GM18868 (cell line): ENCODE measurements around the gene FGR.

Experiments
- ATAC-seq: cut with Tn5 transposase; IDR thresholded peaks from one replicate; pipeline ENCODE4 v1.9.1; 2021; ENCODE audit warnings: mild to moderate bottlenecking, moderate library complexity; ENCODE audit not compliant: unreplicated experiment

FGR gene

DNA sequence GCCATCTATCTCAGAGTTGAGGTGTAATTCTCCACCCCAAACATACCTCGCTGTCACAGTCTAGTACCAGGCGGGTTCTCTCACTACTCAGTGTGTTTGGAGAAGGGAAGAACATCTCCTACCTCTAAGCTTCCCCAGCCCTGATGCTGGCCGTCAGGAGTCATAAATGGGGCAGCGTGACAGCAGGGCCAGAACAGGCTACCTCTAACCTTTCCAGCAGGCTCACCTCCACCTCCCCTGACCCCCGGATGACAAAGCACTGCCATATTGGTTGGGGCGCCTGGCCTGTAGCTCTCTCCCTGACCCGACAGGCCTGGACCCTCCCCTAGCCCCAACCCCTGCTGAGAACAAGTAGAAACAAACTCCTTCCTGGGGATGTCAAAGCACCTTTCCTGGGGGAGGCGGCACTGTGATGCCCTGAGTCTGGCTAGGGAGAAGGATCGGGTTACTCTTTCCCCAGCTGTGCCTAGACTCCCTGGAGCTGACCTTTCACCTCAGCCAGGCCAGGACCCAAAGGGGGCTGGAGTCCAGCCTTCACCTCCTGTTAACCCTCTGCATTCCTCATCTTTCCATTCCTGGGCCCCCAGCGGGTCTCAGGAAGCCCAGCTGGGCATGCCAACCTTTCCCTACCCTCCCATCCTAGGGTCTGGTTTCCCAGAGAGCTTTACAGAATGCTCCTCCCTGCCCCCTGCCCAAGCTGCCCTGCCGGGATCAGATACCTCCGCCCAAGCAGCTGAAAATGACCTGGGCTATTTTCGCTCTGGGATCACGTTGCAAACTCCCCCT, 65.3 kb downstream of the FGR start:
- ATAC-seq, result no peak

DNA sequence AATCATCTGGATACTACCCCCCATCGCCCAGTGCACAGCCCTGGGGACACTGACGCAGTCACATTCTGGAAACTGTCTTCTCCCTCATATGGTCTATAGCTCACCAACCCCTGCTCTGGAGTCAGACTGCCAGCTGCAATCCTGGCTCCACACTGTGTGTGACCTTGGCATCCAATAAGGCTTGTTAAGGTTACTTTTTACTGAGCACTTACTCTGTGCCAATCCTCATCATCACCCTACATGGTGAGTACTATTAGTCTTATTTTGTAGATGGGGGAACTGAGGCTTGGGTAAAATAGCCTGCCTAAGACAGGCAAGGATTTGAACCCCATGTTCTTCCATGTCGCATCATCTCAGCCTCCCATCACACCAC, 65.9 kb downstream of the FGR start:
- no peak for ATAC-seq

DNA sequence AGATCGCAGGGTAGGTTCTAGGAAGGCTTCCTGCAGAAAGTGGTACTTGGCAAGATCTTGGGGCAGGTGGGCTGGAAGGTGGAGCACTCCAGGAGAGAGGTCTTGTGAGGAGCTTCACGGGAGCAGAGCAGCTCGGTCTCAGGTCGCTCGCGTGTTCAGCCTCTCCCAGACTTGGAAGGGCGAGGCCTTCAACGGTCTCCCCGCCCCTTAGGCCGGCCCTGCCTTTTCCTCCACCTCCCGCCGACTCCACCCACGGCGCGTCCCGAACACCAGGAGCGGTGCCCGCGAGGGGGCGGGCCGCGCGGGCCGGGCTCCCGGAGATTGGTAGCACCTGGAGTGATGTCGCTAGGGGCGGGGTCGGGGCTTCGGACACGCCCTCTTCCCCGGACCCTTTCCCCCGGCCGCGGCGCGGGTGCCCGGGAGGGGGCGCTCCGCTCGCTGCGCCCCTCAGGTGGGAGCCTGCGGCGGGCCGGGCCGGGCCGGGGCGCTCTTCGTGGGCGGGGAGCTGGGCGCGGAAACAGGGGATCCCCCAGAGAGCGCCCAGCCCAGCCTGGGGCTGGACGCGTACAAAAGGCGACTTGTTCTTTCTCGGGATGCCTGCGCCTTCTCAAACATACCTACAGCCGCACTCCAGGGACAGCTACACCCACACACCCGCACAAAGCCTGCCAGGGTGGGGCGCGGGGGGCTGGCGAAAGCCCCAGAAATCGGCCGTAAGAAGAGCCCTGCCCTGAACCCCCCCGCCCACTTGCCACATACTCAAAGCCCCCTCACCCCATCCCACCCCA, 66.5 kb downstream of the FGR start:
- peak; percentile 86 for ATAC-seq

DNA sequence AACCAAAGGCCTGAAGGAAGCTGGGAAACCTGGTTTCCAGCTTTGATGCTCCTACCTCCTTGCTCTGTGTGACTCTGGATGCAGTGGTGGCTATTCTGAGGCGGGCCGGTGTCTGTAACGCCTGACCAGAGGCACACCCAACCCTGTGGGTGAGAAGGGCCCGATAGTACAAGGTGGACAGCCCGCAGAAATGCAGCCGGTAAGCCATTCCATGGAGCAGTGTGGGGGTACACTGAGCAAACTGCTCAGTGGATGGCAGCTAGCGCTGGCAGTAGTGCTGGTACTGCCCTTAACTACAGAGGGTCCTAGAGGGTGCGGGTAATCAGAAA, 67.0 kb downstream of the FGR start:
- ATAC-seq, result no peak

DNA sequence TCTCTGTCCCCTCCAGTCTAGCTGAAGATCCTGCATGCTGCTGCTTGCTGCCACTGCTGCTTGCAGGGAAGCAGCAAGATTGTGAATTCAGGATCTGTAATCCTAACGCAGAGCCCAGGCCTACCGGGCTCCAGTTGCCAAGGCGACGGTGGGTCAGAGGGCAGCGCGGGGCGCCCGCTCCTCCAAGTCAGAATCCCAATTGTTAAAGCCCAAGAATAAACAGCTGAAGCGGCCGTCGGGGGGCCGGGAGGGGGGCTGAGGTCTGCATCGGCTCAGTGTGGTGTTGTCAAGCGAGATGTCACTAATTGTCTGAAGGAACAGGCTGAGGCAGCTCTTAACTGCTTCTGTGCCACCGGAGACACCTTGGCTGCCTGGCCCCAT, 67.8 kb downstream of the FGR start:
- ATAC-seq, result no peak

DNA sequence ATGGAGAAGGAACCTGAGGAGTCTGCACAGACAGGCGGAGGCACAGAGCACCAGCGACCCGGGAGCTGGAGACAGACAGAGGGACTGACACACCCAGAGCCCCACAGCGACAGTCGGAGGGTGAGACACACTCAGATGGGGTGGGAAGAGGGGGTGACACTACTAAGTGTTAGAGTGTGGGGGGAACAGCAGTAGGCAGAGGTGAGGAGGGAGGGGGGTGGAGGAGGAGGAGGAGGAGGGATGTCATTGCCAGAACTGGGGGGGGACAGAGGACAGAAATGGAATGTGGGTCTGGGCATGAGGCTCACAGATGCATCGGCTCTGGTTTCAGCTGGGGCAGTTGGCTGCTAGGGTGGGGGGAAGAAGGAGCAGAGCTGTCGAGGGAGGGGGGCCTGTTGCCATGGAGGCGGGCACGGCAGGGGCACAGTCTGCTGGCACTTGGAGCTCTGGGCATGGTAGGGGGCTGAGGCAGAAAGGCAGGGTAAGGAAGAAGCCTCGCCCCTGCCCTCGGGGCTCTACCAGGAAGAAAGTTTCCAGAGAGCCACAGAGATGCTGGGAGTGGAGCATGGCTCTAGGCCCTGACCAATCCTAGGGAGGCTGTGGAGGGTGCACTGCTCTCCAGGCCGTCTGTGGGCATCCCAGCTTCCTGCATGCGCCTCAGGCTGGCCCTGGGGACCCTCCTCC, 68.4 kb downstream of the FGR start:
- no peak for ATAC-seq

DNA sequence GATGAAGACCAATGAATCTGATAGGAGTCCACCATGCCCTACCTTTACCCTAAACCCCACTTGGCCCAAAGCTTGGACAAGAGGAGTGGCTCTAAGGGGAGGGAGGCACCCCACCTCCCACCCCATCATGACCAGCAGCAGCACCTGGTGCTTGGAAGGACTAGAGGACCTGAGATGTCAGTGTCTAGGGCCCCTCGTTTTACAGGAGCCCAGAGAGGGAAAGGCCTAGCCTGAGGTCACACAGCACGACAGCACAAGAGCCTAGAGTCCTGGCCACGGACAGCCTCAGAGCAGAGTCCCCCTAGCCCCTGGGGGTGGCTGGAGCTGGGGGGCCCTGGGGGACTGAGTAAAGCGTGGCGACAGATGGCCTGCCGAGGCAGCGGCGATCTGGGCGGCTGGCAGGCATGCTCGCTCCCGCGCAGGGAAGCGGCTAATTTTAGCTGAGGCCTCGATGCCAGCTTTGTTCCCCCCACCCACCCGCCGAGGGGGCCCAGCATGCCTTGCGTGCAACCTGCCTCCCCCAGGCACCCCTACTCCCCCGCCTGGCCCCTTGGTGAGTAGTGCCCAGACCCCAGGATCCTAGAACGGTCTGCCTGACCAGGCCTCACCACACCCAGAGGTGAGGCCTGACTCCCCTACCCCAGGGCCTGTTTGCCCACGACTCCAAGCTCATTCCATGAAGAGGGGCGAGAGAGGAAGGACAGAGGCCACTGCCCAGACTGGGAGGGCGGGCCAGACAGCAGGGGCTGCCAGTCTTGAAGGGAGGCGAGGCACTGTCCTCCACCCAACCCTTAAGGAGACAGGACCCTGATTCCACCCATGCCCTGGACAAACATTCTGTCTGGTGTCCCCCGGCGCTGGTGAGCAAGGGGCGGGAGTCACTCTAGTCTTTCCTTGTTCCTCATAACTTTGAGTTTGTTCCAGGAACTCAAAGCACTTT, 70.0 kb downstream of the FGR start:
- no peak for ATAC-seq

DNA sequence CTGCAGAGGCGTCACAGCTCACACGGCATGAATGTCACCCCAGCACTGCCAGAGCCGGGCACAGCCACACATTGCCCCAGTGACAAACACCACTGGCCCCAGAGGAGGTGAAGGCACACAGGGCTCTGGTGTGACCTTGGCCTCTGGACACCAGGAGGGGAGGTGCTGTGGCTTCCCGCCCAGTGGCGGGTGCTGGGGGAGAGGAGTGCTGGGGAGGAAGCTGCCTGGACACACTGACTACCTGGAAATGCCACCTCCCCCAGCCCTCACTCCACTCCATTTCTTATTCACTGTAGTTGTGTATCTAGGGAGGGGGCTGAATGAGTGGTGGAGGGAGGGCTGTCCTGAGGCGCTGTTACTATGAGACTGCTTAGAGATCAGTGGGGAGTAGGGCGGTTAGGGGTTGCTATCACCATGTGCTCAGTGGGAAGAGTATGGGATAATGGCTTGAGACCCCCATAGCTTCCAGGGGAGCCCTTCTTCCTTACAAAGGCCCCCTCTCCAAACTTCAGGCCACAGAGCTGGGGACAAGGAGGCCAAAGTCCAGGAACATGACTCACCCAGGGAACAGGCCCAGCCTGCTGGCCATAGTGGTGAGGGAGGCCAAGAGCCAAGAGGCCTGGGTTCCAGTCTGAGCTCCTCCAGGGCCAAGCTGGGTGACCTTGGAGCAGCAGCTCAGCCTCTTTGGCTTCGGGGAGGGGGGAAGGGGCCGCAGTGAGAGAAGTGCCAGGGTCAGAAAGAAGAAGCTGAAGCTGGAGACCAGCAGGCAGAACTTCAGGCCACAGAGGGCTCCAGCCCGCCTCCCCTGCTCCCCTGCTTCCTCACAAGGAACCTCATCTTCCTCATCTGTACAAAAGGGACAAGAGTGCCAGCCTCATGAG, 71.2 kb downstream of the FGR start:
- ATAC-seq, result no peak

DNA sequence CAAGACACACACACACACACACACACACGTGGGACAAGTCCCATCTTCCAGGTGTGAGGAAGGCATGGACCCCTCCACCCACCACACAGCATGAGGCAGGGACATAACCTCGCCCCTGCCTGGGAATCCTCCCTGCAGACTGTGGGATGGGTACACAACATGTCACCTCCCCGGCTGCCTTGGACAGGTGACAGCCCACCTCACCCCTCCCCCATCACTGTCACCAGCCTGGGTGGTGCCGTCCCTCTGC, 71.7 kb downstream of the FGR start:
- no peak for ATAC-seq

DNA sequence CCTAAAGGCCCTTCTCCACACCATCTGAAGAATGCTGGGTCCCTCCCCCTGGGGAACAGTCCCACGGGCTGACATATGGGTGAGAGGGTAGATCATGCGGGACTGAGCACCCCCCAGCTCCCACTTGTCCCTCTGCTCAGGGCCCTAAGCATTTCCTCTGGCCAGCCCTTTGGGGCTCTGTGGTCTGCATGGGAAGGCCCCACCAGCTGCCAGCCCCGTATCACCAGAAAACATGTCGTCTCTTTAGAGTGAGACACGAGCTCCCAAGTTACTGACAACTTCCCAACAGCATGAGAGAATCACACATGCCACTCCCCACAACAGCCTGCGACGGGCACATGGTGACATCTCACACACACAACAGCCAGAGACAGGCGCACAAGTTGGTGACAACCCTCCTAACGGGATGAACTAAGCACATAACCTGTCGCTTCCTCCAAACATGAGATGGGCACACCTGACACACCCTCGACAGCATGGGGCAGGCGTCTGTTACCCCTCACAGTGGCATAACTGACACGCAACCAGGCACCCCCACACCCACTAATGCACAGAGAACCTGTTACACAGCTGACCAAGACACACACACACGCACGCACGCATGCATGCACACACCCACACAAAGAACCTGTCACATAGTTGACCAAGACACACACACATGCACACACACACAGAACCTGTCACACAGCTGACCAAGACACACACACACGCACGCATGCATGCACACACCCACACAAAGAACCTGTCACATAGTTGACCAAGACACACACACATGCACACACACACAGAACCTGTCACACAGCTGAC, 72.2 kb downstream of the FGR start:
- no peak for ATAC-seq
